Measurements from ENCODE around the gene KLHDC2.

- TF ChIP-seq CTCF (IDR thresholded peaks at IDR 0.05), result no peak
- TF ChIP-seq POLR2A (IDR thresholded peaks at IDR 0.05), result no peak
These were observed 24.7 kb downstream of the KLHDC2 start for GRCh38 chr14:49792618-49793017.

Measured in sigmoid colon (tissue), 3 donors.